Activated CD4-positive, alpha-beta T cell treated with anti-CD3 and anti-CD28 coated beads, Interleukin-2, amount 50 U/mL, for 1 hour (primary cell): ENCODE data around the gene THEM5.
"Not testable (repeated sequence)": the region's sequence is repeated elsewhere in the genome, so short reads cannot be mapped to it uniquely, and the experiment has no call there.

Source experiments
- DNase-seq: peaks from one replicate; pipeline ENCODE4 v3.0.0-alpha.2; 2020

Gene THEM5, protein sequence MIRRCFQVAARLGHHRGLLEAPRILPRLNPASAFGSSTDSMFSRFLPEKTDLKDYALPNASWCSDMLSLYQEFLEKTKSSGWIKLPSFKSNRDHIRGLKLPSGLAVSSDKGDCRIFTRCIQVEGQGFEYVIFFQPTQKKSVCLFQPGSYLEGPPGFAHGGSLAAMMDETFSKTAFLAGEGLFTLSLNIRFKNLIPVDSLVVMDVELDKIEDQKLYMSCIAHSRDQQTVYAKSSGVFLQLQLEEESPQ

GRCh38 chr1:151853411-151853943, at the start of gene THEM5:
Gene THEM5 (minus strand): TSS chr1:151853712. CDS start chr1:151853565, 147 bp downstream.
- DNase-seq, result no peak

DNA sequence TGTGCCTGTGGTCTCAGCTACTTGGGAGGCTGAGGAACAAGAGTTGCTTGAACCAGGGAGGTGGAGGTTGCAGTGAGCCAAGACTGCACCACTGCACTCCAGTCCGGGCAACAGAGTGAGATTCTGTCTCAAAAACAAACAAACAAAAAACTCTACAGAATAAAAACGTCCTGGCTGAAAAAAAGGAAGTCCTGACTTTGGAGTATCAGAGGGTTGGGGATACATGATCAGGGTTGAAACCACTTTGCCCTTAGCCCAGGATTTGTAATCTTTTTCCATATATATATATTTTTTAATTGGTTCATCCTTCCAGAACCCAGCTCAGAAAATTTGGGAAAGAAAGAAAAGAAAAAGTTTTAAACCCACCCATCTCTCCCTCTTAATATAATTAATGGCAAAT, 49.3 kb upstream of the THEM5 start:
- no peak for DNase-seq

DNA sequence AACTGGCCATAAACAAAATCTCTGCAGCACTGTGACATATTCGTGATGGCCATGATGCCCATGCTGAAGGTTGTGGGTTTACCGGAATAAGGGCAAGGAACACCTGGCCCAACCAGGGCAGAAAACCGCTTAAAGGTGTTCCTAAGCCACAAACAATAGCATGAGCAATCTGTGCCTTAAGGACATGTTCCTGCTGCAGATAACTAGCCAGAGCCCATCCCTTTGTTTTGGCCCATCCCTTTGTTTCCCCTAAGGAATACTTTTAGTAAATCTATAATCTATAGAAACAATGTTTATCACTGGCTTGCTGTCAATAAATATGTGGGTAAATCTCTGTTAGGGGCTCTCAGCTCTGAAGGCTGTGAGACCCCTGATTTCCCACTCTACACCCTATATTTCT, 47.3 kb upstream of the THEM5 start:
- DNase-seq, result not testable (repeated sequence)

DNA sequence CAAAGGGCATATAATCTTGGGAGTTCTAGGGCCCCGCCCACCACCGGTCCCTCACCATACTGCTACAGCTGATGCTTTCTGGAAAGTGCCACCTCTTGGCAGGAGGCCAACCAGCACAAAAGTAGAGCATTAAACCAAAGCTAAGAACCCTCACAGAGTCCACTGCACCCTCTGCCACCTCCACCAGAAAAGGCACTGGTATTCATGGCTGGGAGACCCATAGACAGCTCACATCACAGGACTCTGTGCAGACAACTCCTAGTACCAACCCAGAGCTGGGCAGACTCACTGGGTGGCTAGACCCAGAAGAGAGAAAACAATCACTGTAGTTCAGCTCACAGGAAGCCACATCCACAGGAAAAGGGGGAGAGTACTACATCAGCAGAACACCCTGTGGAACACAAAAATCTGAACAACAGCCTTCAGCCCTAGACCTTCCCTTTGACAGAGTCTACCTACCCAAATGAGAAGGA, 45.0 kb upstream of the THEM5 start:
- DNase-seq, result peak; percentile 67

- no peak for DNase-seq
Observed at GRCh38 chr1:151897991-151898431, 44.5 kb upstream of the THEM5 start.

GRCh38 chr1:151893176-151893924, 39.8 kb upstream of the THEM5 start:
- DNase-seq, result no peak

GRCh38 chr1:151892190-151892589, 38.7 kb upstream of the THEM5 start:
- no peak for DNase-seq

DNA sequence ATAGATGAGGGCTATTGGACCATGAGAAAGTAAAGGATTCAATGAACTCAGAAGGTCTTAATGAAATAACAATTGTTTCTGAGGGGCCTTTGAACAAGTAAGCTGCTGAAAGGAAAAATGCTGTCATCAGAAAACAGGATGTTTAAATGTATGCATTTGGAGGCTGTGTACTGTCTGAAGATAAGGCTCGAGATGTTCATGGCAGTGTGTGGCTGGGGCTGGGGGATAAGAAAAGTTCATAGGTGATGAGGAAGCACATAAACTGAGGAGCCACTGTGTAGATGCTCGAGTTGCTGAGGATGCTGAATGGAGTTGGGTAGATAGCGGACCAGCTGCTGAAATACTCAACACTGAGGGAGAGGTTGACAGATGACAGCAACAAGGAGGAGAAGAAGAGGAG, 38.0 kb upstream of the THEM5 start:
- no peak for DNase-seq

DNA sequence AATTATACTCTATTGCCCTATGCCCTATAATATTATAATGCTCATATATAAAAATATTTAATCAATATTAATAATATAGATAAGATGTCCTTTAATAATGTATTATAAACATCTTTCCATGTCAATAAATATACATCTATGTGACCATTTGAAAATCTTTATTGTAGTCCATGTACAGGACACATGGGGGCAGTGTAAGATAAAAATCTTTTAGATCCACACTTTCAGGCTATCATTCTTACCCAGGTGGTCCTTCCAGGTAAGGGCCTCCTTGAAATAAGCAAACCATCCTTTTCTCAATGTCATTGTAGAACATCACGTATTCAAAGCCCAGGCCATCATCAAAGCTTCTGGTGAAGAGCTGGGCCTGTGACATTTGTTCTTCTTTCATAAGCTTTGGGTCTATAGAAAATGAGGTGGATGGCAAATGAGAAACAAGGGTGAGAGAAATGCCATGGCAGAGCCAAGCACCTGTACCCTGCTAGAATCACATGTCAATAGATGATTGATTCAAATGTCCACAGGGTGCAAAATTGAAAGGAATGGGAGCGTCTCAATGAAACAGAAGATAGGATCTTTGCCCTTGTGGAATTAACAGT, 35.6 kb upstream of the THEM5 start:
- DNase-seq, result no peak

DNA sequence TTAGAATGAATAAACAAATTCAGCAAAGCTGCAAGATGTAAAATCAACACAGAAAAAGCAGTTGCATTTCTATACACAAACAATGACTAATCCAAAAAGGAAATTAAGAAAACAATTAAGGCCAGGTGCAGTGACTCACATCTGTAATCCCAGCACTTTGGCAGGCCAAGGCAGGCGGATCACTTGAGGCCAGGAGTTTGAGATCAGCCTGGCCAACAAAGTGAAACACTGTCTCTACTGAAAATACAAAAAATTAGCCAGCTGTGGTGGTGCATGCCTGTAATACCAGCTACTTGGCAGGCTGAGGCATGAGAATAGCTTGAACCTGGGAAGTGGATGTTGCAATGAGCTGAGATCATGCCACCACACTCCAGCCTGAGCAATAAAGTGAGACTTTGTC, 33.5 kb upstream of the THEM5 start:
- no peak for DNase-seq

GRCh38 chr1:151885479-151885878, 32.0 kb upstream of the THEM5 start:
- no peak for DNase-seq

DNA sequence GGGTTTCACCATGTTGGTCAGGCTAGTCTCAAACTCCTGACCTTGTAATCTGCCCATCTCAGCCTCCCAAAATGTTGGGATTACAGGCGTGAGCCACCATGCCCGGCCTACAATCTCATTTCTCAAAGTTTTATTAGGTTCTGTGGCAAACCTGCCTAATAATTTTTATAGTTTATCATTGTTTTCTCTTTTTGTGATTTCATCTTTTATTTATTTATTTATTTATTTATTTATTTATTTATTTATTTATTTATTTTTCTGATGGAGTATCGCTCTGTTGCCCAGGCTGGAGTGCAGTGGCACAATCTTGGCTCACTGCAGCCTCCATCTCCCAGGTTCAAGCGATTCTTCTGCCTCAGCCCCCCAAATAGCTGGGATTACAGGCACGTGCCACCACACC, 31.4 kb upstream of the THEM5 start:
- DNase-seq, result not testable (repeated sequence)

DNA sequence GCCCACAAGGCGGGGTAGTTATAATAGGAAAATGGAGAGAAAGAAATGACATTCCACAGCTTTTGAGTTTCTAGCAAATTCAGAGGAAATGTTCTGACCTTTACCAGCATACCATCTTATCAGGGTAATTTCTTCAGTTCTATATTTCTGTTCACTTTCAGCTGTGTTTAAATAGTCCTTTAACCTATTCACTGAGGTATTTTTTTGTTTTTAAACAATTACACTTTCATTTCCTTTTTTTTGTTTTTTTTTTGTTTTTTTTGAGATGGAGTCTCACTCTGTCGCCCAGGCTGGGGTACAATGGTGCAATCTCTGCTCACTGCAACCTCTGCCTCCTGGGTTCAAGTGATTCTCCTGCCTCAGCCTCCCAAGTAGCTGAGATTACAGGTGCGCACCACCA, 30.9 kb upstream of the THEM5 start:
- not testable (repeated sequence) for DNase-seq

- DNase-seq, result not testable (repeated sequence)
Observed at GRCh38 chr1:151883898-151884297, 30.4 kb upstream of the THEM5 start.

GRCh38 chr1:151882918-151883317, 29.4 kb upstream of the THEM5 start:
- DNase-seq, result not testable (repeated sequence)

GRCh38 chr1:151882466-151882865, 29.0 kb upstream of the THEM5 start:
- DNase-seq, result no peak

GRCh38 chr1:151881479-151881878, 28.0 kb upstream of the THEM5 start:
- no peak for DNase-seq

DNA sequence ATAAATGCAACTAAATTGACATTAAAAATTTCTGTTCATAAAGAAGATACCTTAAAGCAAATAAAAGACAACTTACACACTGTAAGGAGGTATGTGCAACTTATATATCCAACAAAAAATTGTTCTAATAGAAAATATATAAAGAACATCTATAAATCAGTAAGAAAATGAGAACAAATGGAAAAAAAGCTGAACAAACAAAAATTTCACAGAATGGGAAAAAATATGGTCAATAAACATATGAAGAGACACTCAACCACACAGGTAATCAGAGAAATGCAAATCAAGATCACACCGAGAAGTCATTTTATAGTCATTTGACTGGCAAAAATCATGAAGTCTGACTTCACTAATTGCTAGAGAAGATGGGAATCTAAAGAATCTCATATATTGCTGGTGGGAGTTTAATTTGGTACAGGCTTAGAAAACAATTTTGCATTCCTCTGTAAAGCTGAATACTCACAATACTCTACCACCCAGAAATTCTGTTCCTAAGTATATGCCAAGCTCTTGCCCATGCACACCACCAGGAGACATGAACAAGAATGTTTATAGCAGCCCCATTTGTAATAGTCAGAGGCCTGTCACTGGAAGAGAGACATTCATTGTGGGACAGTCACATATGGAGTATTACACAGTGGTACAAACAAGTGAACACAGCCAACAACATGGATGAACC, 22.0 kb upstream of the THEM5 start:
- no peak for DNase-seq

GRCh38 chr1:151872776-151873175, 19.3 kb upstream of the THEM5 start:
- DNase-seq, result not testable (repeated sequence)

- no peak for DNase-seq
Observed at GRCh38 chr1:151871284-151872030, 17.9 kb upstream of the THEM5 start.

- DNase-seq, result no peak
Observed at GRCh38 chr1:151868486-151868885, 15.0 kb upstream of the THEM5 start.

DNA sequence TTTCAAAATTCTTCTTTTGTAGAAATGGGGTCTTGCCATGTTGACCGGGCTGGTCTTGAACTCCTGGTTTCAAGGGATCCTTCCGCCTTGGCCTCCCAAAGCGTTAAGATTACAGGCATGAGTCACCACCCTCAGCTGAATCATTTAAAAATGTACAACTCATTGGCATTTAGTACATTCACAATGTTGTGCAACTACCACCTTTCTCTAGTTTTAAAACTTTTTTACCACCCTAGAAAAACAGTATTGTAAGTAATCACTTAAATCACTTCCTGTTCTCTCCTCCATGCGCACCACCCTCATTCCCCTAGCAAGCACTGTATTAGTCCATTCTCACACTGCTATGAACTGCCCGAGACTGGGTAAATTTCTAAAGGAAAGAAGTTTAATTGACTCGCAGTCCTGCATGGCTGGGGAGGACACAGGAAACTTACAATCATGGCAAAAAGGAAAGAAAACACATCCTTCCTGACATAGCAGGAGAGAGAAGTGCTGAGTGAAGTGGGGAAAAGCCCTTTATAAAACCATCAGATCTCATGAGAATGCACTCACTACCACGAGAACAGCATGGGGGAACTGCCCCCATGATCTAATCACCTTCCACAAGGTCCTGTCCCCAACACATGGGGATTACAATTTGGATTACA, 14.4 kb upstream of the THEM5 start:
- no peak for DNase-seq
